T-helper 22 cell (primary cell): ENCODE data around the gene SEC31B.

Source experiments
- DNase-seq: peaks from one replicate; pipeline ENCODE4 v3.0.0-alpha.2; 2020; ENCODE audit warnings: low read depth

Gene SEC31B

GRCh38 chr10:100501423-100501822 lies 18.2 kb downstream of the SEC31B start:
- DNase-seq: no peak

DNA sequence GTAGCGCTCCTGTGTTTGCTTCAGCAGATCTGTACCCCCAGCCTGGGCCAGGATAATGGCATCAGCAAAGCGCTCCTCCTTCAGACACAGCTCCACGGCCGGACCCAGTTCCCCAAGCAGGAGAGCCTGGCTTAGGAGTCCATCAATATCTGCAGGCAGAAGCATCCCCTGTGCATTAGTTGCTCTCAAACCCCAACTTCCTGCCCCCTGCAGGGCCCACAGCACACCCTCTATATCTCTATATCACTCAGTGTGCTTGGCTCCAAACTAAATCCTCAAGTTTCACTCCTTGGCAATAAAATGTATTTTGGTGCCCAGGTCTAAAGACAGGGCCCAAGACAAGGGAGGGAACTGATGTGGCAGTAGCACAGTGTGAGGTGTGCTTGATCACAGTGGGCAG lies 21.6 kb downstream of the SEC31B start:
- no peak for DNase-seq

DNA sequence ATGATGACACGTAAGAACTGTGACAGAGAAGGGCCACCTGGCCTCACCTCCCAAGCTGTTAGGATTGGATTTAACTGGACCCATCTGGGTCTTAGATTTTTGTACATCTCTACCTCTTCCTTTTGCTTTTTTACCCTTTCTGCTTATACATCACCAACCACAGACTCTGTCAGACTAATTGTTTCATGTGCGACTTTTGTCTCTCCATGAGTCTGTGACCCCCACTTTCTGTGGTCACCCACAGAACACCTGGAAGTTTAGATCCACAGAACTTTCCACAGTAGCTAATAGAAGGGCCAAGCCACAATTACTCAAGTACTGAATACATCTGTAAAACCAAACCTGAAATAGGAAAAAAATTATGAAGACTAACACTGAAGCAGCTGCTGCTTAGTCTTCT lies 23.1 kb downstream of the SEC31B start:
- no peak for DNase-seq

DNA sequence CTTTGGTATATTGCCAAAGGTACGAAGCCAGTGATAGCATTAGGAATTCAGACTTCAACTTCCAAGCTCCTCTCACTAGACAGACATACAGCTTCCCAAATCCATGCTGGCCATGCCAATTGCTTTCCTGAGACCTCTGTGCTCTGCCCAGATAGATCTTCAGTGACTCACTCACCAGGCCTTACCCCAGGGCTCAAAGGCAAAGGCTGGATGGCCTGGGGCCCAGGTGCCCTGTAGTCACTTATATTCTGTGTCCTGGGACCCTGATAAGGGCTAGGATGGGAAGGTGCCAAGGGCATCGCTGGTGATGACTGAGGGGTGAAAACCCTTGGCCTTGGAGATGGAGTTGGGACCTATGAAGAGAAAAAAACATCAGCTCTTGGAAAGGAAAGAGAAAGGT lies 29.1 kb downstream of the SEC31B start:
- DNase-seq: no peak

DNA sequence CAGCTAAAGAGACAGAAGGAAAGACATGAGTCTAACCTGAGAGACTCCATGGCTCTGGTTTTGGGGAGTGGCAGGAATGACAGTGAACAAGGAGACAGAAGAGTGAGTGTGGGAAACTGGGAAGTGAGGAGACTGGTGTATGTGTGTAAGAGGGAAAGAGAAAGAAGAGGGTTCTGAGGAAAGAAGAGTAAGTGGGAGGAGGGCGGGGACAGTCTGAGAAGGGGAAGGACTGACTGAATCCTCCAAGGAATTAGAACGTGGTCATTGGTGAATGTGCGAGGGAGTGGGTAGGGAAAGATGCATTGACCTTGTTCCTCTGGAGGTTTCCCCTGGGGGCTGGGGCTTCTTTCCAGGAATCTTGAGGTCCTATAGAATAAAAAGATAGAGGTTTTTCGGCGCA lies 30.3 kb downstream of the SEC31B start:
- no peak for DNase-seq

GRCh38 chr10:100487529-100487928 lies 32.1 kb downstream of the SEC31B start:
- DNase-seq: no peak

DNA sequence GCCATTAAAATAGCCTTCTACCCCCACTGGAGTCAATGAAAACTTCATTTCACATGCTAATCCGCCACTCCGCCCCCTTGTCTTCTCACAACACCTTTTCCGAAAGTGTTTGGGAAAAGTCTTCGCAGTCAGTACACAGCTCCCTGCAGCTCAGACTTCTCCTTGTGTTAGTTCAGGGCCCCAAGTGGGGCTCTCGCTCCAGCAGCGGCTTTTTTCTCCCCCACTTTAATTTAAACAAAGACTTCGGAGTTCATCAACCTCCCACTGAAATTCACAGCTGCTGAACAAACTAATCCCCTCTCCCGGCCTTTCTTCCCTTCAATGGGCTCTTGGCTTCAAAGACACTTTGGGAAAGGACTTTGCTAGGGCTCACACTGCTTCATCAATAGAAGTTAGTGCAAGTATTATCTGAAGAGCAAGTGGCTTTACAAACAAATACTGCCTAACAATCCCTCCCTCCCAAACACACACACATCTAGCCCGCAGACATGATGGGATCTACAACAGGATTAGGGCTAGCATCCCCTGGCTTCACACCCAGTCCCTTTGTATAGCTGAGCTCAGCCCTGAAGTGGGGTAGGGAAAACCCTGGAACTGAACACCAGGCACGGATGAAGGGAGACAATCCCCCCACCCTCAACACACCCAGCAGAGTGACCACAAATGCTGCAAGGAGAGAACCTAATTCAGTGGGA lies 33.7 kb downstream of the SEC31B start:
- no peak for DNase-seq

GRCh38 chr10:100485366-100485765 lies 34.3 kb downstream of the SEC31B start:
- no peak for DNase-seq

DNA sequence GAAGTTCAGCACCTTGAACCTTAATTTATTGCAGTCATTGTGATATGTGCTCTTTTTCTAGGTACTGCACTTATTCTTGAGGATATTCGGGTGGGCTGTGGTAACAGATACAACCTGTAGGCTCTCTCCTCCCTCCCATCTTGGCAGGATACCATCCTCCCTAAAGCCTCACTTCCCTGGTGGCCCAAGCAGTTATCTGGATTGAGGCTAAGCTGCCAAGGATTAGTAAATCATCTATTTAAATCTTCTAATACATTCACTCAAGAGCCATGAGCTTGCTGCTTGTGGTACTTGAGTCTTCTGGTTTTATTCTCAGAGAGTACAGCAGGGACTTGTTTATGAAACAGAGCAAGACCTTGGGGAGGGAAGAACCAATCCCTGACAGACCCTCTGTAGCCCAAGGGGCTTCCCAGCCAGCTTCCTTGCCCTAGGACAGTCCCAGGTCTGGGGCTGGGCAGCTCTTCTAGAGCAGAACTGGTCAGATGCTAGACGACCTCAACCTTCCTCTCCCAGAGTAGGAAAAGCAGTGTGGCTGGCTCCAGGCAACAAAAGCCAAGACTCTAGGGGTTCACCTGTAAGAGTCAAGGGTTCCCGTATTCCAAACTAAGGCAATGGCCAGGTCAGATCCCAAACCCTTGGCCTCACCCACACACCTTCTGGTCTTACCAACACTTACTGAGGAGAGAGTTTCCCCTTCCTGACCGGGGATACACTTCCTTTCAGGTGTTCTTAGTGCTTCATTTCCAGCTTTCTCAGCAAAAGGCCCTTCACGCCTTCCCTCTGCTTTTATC lies 35.6 kb downstream of the SEC31B start:
- DNase-seq: no peak

DNA sequence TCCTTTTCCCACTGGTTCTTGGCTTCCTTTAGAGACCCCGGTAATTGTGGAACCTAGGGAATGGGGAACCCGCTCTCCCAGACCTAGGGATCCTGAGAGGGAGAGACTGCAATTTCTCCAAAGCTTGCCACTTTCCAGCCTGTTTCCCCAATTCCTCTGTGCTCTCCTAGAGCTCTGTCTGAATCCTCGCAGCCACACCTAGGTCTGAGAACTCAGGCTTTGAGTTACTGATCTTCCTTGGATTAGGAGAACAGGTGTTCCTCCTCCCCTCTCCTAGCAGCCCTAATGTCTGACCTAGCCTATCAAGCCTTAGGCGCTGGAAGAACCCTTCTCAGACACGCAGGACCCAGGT lies 36.9 kb downstream of the SEC31B start:
- DNase-seq: no peak

DNA sequence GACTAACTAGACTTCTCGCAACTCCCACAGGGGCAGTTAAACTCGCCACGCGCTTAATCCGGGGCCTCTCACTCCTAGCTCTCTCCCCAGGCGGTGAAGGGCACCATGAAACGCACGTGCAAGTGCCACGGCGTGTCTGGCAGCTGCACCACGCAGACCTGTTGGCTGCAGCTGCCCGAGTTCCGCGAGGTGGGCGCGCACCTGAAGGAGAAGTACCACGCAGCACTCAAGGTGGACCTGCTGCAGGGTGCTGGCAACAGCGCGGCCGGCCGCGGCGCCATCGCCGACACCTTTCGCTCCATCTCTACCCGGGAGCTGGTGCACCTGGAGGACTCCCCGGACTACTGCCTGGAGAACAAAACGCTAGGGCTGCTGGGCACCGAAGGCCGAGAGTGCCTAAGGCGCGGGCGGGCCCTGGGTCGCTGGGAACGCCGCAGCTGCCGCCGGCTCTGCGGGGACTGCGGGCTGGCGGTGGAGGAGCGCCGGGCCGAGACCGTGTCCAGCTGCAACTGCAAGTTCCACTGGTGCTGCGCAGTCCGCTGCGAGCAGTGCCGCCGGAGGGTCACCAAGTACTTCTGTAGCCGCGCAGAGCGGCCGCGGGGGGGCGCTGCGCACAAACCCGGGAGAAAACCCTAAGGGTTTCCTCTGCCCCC lies 37.4 kb downstream of the SEC31B start:
- peak; percentile 19 for DNase-seq

GRCh38 chr10:100481462-100482081 lies 38.1 kb downstream of the SEC31B start:
- DNase-seq: peak; percentile 74

DNA sequence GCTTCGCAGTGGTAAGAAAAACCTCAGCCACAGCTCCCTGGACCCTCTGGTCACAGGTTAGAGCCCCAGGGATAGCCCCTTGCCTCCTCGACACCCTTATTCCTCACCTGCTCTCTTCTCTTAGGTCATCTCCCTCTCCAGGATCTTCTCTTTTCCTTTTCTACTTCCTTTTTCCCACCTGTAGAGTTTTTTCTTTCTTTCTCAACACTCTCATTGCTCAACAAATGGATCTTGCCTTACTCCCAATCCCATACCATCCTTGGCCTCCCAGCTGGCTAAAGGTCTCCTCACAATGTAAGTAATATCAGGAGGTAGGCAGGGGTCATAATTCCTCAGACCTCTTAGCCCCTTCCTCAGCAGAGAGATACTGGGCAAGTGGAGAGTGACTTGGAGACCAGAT lies 39.7 kb downstream of the SEC31B start:
- no peak for DNase-seq

DNA sequence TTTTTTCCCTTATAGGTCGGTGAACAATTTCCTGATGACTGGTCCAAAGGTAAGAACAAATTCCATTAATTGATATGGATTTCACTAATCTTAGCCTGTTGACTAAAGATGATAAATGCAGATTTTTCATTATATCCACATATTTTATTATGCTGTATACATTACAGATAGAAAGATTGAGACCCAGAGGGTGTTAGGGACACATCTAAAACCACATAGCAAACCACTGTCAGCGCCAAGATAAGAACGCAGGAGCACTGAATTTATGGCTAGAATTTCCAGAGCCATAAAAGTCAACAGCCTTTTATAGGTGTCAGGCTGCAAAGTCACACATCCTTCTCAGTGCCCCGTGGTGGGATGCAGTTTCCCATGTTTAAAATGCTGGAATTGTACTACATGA lies 40.6 kb downstream of the SEC31B start:
- DNase-seq: no peak

DNA sequence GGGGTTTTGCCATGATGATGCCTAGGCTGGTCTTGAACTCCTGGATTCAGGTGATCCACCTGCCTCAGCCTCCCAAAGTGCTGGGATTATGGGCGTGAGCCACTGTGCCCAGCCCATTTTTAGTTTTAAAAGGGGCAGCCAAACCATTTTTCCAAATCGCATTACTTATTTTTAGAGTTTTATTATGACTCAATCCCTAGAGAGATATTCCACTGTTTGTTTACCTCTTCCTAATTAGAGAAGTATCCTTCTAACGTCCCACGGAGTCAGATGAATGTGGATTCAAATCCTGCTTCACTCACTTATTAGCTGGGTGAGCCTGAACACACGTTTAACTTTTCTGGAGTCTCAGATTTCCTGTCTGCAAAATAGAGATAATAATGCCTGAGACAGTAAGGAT lies 41.7 kb downstream of the SEC31B start:
- no peak for DNase-seq

- DNase-seq: no peak
Observed at GRCh38 chr10:100470367-100470766, 49.3 kb downstream of the SEC31B start.

DNA sequence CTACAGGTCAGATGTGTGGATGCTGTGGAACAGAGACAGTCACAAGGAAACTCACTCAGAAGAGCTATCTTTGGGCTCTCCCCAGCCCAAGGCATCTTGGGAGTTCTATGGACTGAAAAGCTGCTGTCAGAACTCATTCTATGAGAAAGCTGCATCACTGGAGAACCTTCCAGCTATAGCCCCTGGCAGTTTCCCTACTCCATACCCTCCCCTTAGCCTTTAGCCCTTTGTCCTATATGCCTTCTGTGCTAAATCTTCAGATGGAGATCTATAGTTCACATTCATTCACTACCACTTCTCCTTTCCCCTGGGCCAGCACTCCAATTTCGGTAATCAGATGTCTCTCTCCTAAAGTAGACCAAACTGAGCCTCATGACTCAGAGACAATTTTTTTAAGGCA lies 49.9 kb downstream of the SEC31B start:
- no peak for DNase-seq

DNA sequence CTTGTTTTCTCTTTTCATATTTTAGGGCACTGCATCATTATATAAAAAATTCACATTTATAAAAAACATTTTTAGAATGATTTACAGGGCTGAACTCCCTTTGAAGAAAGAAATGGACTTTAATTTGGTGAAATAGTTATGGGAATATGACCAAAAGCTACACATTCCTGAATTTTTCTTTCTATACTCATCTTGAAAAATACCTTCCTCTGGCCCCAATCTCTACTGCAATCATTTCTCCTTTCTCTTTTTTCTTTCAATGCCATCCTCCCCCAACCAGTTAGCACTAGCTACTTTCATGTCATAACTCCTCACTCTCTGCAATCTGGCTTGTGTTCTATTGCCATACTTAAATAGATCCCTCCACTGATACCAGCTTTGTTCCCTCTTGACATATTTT lies 50.7 kb downstream of the SEC31B start:
- DNase-seq: no peak

DNA sequence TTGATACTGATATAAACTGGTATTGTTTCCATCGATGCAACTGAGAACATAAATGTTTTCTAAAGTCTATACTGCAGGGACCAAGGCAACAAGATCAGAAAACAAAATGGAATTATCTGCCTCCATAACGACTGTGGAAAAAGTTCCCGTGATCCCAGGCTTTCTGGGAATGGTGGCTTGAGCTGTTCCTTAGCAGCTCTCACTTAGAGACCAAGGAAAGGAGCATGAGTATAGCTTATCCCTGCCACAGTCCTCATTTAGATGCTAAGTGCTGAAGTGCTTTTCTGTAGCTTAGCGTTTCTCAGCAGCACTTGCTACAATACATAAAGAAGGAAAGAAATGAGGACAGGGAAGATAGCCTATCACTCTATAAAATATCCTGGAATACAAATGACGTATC lies 51.3 kb downstream of the SEC31B start:
- no peak for DNase-seq

GRCh38 chr10:100462709-100463108 lies 57.0 kb downstream of the SEC31B start, which contains the start of gene WNT8B:
TSS of gene WNT8B (plus strand) at chr10:100463009. CDS start at chr10:100463169, 160 bp downstream.
- DNase-seq: no peak

DNA sequence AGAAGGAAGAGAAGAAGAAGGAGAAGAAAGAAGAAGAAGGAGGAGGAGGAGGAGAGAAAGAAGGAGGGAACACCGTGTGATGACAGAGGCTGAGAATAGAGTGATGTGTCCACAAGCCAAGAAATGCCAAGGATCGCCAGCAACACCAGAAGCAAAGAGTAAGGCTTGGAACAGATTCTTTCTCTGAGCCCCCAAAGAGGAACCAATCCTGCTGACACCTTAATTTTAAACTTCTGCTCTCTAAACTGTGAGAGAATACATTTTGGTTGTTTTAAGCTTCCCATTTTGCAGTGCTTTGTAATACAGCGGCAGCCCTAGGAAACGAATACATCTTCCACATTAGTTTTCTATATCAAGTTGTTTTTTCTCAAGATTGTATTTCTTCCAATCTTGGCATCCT lies 70.7 kb downstream of the SEC31B start:
- DNase-seq: no peak

GRCh38 chr10:100447663-100448062 lies 72.0 kb downstream of the SEC31B start:
- DNase-seq: no peak
